H9 (cell line): ENCODE results near the gene KCNJ1. TPM values are rescaled to one million over a fixed set of nuclear protein-coding genes. Genes with fewer than 3 reads are reported as not detected.

Experiments used
- DNase-seq: peaks from one replicate; pipeline ENCODE4 v3.0.0-alpha.2; 2017
- H2AFZ ChIP-seq: one replicate; pipeline ENCODE4 v1.6.1; 2013; ENCODE audit warnings: mild to moderate bottlenecking, low read length, control low read depth, moderate library complexity
- H2AK5ac ChIP-seq: 2 replicates; pipeline ENCODE4 v1.6.1; 2013; ENCODE audit warnings: low read length, control low read depth, mixed read lengths; ENCODE audit not compliant: insufficient read length
- H2BK120ac ChIP-seq: one replicate; pipeline ENCODE4 v1.6.1; 2013; ENCODE audit warnings: low read depth, mild to moderate bottlenecking, low read length, control low read depth, inconsistent platforms; ENCODE audit not compliant: poor library complexity, severe bottlenecking
- H2BK12ac ChIP-seq: 2 replicates; pipeline ENCODE4 v1.6.1; 2013; ENCODE audit warnings: low read length, control low read depth, mixed read lengths, low read depth; ENCODE audit not compliant: insufficient read length
- H2BK15ac ChIP-seq: 2 replicates; pipeline ENCODE4 v1.6.1; 2013; ENCODE audit warnings: low read depth, low read length, control low read depth
- H2BK20ac ChIP-seq: one replicate; pipeline ENCODE4 v1.6.1; 2013; ENCODE audit warnings: low read depth, mild to moderate bottlenecking, low read length, control low read depth, inconsistent platforms; ENCODE audit not compliant: poor library complexity, severe bottlenecking
- H2BK5ac ChIP-seq: 2 replicates; pipeline ENCODE4 v1.6.1; 2013; ENCODE audit warnings: low read length, control low read depth, mixed read lengths; ENCODE audit not compliant: insufficient read length
- H3K14ac ChIP-seq: 2 replicates; pipeline ENCODE4 v1.6.1; 2013; ENCODE audit warnings: low read length, control low read depth; ENCODE audit not compliant: insufficient read depth
- H3K18ac ChIP-seq: 2 replicates; pipeline ENCODE4 v1.6.1; 2013; ENCODE audit warnings: low read depth, mild to moderate bottlenecking, mixed read lengths, low read length, control low read depth; ENCODE audit not compliant: insufficient read length
- H3K23ac ChIP-seq: 2 replicates; pipeline ENCODE4 v1.6.1; 2013; ENCODE audit warnings: low read length, control low read depth, mixed read lengths, low read depth; ENCODE audit not compliant: insufficient read length
- H3K23me2 ChIP-seq: 2 replicates; pipeline ENCODE4 v1.6.1; 2013; ENCODE audit warnings: low read depth, mild to moderate bottlenecking, mixed read lengths, low read length, control low read depth; ENCODE audit not compliant: insufficient read length, poor library complexity, severe bottlenecking
- H3K27ac ChIP-seq: 2 replicates; pipeline ENCODE4 v1.5.1; 2013; ENCODE audit warnings: low read length, control low read depth, mixed read lengths, low read depth; ENCODE audit not compliant: insufficient read length
- H3K27me3 ChIP-seq: 2 replicates; pipeline ENCODE4 v1.6.1; 2013; ENCODE audit warnings: low read length, control low read depth, inconsistent platforms; ENCODE audit not compliant: insufficient read depth
- H3K4ac ChIP-seq: 2 replicates; pipeline ENCODE4 v1.6.1; 2013; ENCODE audit warnings: low read depth, mild to moderate bottlenecking, control low read depth, inconsistent platforms, low read length, moderate library complexity
- H3K4me1 ChIP-seq: 2 replicates; pipeline ENCODE4 v1.6.1; 2013; ENCODE audit warnings: low read length, control low read depth, inconsistent platforms; ENCODE audit not compliant: insufficient read depth
- H3K4me2 ChIP-seq: 2 replicates; pipeline ENCODE4 v1.6.1; 2013; ENCODE audit warnings: low read length, control low read depth, mixed read lengths; ENCODE audit not compliant: insufficient read length, insufficient read depth
- H3K56ac ChIP-seq: 2 replicates; pipeline ENCODE4 v1.6.1; 2013; ENCODE audit warnings: low read depth, mild to moderate bottlenecking, mixed read lengths, low read length, control low read depth; ENCODE audit not compliant: insufficient read length
- H3K79me1 ChIP-seq: 2 replicates; pipeline ENCODE4 v1.6.1; 2013; ENCODE audit warnings: low read depth, mild to moderate bottlenecking, moderate library complexity, low read length, control low read depth, inconsistent platforms; ENCODE audit not compliant: insufficient read depth, poor library complexity, severe bottlenecking
- H3K79me2 ChIP-seq: 2 replicates; pipeline ENCODE4 v1.6.1; 2013; ENCODE audit warnings: low read length, control low read depth, inconsistent platforms; ENCODE audit not compliant: insufficient read depth
- H3K9ac ChIP-seq: 2 replicates; pipeline ENCODE4 v1.6.1; 2013; ENCODE audit warnings: low read length, control low read depth, mixed read lengths; ENCODE audit not compliant: insufficient read length; ENCODE audit errors: extremely low read depth
- H3K9me3 ChIP-seq: one replicate; pipeline ENCODE4 v1.6.1; 2013; ENCODE audit warnings: low read depth, low read length, inconsistent platforms; ENCODE audit not compliant: control insufficient read depth
- H3T11ph ChIP-seq: one replicate; pipeline ENCODE4 v1.6.1; 2013; ENCODE audit warnings: mild to moderate bottlenecking, low read length, control low read depth, inconsistent platforms
- H4K20me1 ChIP-seq: one replicate; pipeline ENCODE4 v1.6.1; 2013; ENCODE audit not compliant: control insufficient read depth, insufficient read length, insufficient read depth
- H4K5ac ChIP-seq: 2 replicates; pipeline ENCODE4 v1.6.1; 2013; ENCODE audit warnings: low read depth, mild to moderate bottlenecking, mixed read lengths, low read length, control low read depth; ENCODE audit not compliant: insufficient read length
- H4K8ac ChIP-seq: replicated peaks from 2 replicates; pipeline ENCODE4 v1.6.1; 2013; ENCODE audit warnings: low read length, control low read depth, mixed read lengths, low read depth; ENCODE audit not compliant: insufficient read length
- H4K91ac ChIP-seq: 2 replicates; pipeline ENCODE4 v1.6.1; 2013; ENCODE audit warnings: low read depth, mild to moderate bottlenecking, moderate library complexity, mixed read lengths, low read length, control low read depth; ENCODE audit not compliant: insufficient read length
- H3K27ac Mint-ChIP-seq, 3 experiments: 2 replicates in 2 of 3; 3 replicates in 1 of 3; pipeline ENCODE4 v1.8.0; 2020 to 2021; ENCODE audit warnings: mixed read lengths in 3 of 3, mild to moderate bottlenecking in 1 of 3, moderate library complexity in 1 of 3
- H3K27me3 Mint-ChIP-seq: 2 replicates; pipeline ENCODE4 v1.8.0; 2021; ENCODE audit warnings: low read depth, mild to moderate bottlenecking, moderate library complexity, mixed read lengths
- H3K36me3 Mint-ChIP-seq, 3 experiments: 2 replicates in 2 of 3; 3 replicates in 1 of 3; pipeline ENCODE4 v1.8.0; 2020 to 2021; ENCODE audit warnings: low read depth in 3 of 3, mixed read lengths in 3 of 3; ENCODE audit not compliant: insufficient read depth in 1 of 3
- H3K4me1 Mint-ChIP-seq, 2 experiments: 2 replicates each; pipeline ENCODE4 v1.8.0; 2020; ENCODE audit warnings: mixed read lengths in 2 of 2
- H3K4me3 Mint-ChIP-seq, 2 experiments: 2 replicates in 1 of 2; 3 replicates in 1 of 2; pipeline ENCODE4 v1.8.0; 2020 to 2021; ENCODE audit warnings: mild to moderate bottlenecking in 2 of 2, mixed read lengths in 2 of 2, moderate library complexity in 1 of 2
- H3K9me3 Mint-ChIP-seq, 2 experiments: 2 replicates in 1 of 2; 3 replicates in 1 of 2; pipeline ENCODE4 v1.8.0; 2020; ENCODE audit warnings: mild to moderate bottlenecking in 2 of 2, mixed read lengths in 2 of 2, moderate library complexity in 1 of 2
- CTCF ChIP-seq: fragments of 200-600 bp; sonication (generic); conservative IDR thresholded peaks from 3 replicates; pipeline ENCODE4 v1.8.0; 2021; ENCODE audit warnings: antibody characterized with exemption, mild to moderate bottlenecking
- WGBS: extraction: QIAGEN DNeasy Blood & Tissue Kit; methylation state at CpG from one replicate; pipeline ENCODE4 v1.1.7; 2013; ENCODE audit warnings: missing lambda C conversion rate, low lambda C conversion rate, mixed read lengths; ENCODE audit not compliant: insufficient read length; ENCODE audit errors: extremely low coverage; 5-methylcytosine and 5-hydroxymethylcytosine counted together
- total RNA-seq: library from RNA; stranded (reverse); gene quantifications from 2 replicates; pipeline ENCODE4 v1.2.1, GENCODE V29; 2021

KCNJ1 gene
- total RNA-seq, 1 experiment from 2014 or later, result not detected

- Histone ChIP-seq H2BK15ac (no peak overlapping the region), H4K8ac (no peak overlapping the region), H2AFZ (no peak overlapping the region), H4K20me1 (no peaks in the 10 kb centered on the region), H3K9ac (no peak overlapping the region), H2BK12ac (no peak overlapping the region), H4K5ac (no peak overlapping the region), H3K4me1 (no peaks in the 10 kb centered on the region), H2BK5ac (no peak overlapping the region), H3K27me3 (peaks cover 6% of the 10 kb centered on the region; the same call in 1 of the 2 replicates), H3K23ac (no peak overlapping the region), H3K79me2 (no peaks in the 10 kb centered on the region), H3K27ac (no peak overlapping the region), H3T11ph (no peak overlapping the region), H3K18ac (no peak overlapping the region), H2BK120ac (no peak overlapping the region), H3K14ac (no peak overlapping the region), H3K79me1 (no peaks in the 10 kb centered on the region), H3K9me3 (no peaks in the 10 kb centered on the region), H3K4ac (no peak overlapping the region), H3K56ac (no peak overlapping the region), H3K23me2 (no peaks in the 10 kb centered on the region), H3K4me2 (no peak overlapping the region), H2BK20ac (no peak overlapping the region), H4K91ac (no peak overlapping the region), H2AK5ac (no peak overlapping the region)
- peaks cover 76% of the 10 kb centered on the region for H3K27me3 Mint-ChIP-seq
- peaks cover 0 to 7% of the 10 kb centered on the region in 2 experiments; a peak in 3 of 5 replicates for H3K9me3 Mint-ChIP-seq
- no peak for TF ChIP-seq CTCF
- 0 out of 7 replicates have a peak, but pooled peaks cover 0 to 4% (median 0%) of the 10 kb centered on the region in 3 experiments for H3K36me3 Mint-ChIP-seq
- WGBS, result no CpG with 5 or more reads among the region's 18 CpGs
- no peak overlapping the region for H3K27ac Mint-ChIP-seq
- DNase-seq, result no peak
- no peaks in the 10 kb centered on the region for H3K4me1 Mint-ChIP-seq
- no peak overlapping the region for H3K4me3 Mint-ChIP-seq
These were observed 44.6 kb upstream of the KCNJ1 start for GRCh38 chr11:128911701-128912100.
